HepG2 (cell line): ENCODE results near the gene STK38L. TPM values are rescaled to one million over a fixed set of nuclear protein-coding genes. Genes with fewer than 3 reads are reported as not detected.
A peak's percentile ranks its signal among the peaks of the same experiment; 100 is the strongest.

Experiments
- ATAC-seq: fragments of 200-7000 bp; cut with Tn5 transposase; 3 replicates; pipeline ENCODE4 v1.9.1; 2020; ENCODE audit warnings: mild to moderate bottlenecking, moderate library complexity
- BruUV-seq: library from RNA; stranded (reverse); fragments of 400-500 nt; replicated peaks from 2 replicates; lab custom pipeline; 2021; lab: Mats Ljungman, UMichigan
- CTCF ChIA-PET: fragments of 300-600 bp; formaldehyde crosslinking; extraction: SDS; loops from one replicate; lab custom pipeline; 2021; ENCODE audit warnings: low total read pairs, inconsistent platforms, low intra/inter-chr PET ratio; lab: Yijun Ruan, JAX
- POLR2A ChIA-PET: fragments of 350-600 bp; sonication (Branson Sonifier 250); formaldehyde crosslinking; loops from one replicate; lab custom pipeline; 2020; ENCODE audit warnings: antibody characterized with exemption, inconsistent platforms; lab: Yijun Ruan, JAX
- DNase-seq: peaks from one replicate; pipeline ENCODE4 v3.0.0-alpha.2; 2015; ENCODE audit warnings: low spot score
- FAIRE-seq: peaks from 3 replicates; lab custom pipeline; 2011; peaks lifted over from hg19 to GRCh38; lab: Jason Lieb, UNC
- H2AFZ ChIP-seq: one replicate; pipeline ENCODE4 v1.6.1; 2011; ENCODE audit warnings: low read length, inconsistent platforms
- H3K27ac ChIP-seq: fragments of 300-600 bp; 3 replicates; pipeline ENCODE4 v1.8.0; 2011; ENCODE audit warnings: mixed run types, mild to moderate bottlenecking, mixed read lengths, low read length, inconsistent platforms; ENCODE audit not compliant: insufficient read depth; ENCODE audit errors: extremely low read length
- H3K27me3 ChIP-seq, 2 experiments: fragments of 200-600 bp in 1 of 2; 2 replicates in 1 of 2; 3 replicates in 1 of 2; pipeline versions ENCODE4 v1.6.0 to v1.8.0; 2011; ENCODE audit warnings: low read length in 2 of 2, mild to moderate bottlenecking in 2 of 2, moderate library complexity in 2 of 2, inconsistent platforms in 1 of 2; ENCODE audit not compliant: insufficient read depth in 2 of 2, control insufficient read depth in 1 of 2
- H3K36me3 ChIP-seq, 2 experiments: fragments of 200-600 bp in 1 of 2; replicated peaks in 1 of 2; 2 replicates in 1 of 2; 3 replicates in 1 of 2; pipeline versions ENCODE4 v1.5.1 to v1.8.0; 2011; ENCODE audit warnings: low read length in 2 of 2, inconsistent platforms in 1 of 2; ENCODE audit not compliant: insufficient read depth in 2 of 2, control insufficient read depth in 1 of 2
- H3K4me1 ChIP-seq: 2 replicates; pipeline ENCODE4 v1.5.1; 2012; ENCODE audit warnings: low read length, inconsistent platforms; ENCODE audit not compliant: insufficient read depth
- H3K4me2 ChIP-seq: 2 replicates; pipeline ENCODE4 v1.6.0; 2011; ENCODE audit warnings: low read depth, low read length, inconsistent platforms
- H3K4me3 ChIP-seq, 3 experiments: fragments of 200-600 bp in 1 of 3; sonication (generic), shearing (Covaris generic) in 1 of 3; replicated peaks in 1 of 3; 2 replicates each; pipeline ENCODE4 v1.5.1; 2011 to 2016; ENCODE audit warnings: low read length in 3 of 3, inconsistent platforms in 2 of 3, low read depth in 2 of 3, mild to moderate bottlenecking in 2 of 3, control low read depth in 1 of 3, mixed read lengths in 1 of 3; ENCODE audit not compliant: insufficient read depth in 1 of 3
- H3K79me2 ChIP-seq: one replicate; pipeline ENCODE4 v1.6.1; 2011; ENCODE audit warnings: low read length, inconsistent platforms; ENCODE audit not compliant: insufficient read depth
- H3K9ac ChIP-seq: 2 replicates; pipeline ENCODE4 v1.6.0; 2011; ENCODE audit warnings: mild to moderate bottlenecking, low read depth, low read length, inconsistent platforms; ENCODE audit not compliant: insufficient read depth
- H3K9me3 ChIP-seq: 2 replicates; pipeline ENCODE4 v1.5.1; 2012; ENCODE audit warnings: mild to moderate bottlenecking, low read length
- H4K20me1 ChIP-seq: 2 replicates; pipeline ENCODE4 v1.6.0; 2011; ENCODE audit warnings: inconsistent platforms, mild to moderate bottlenecking, low read length, moderate library complexity; ENCODE audit not compliant: insufficient read depth
- MAFK ChIP-seq, 2 experiments: IDR thresholded peaks in 1 of 2; conservative IDR thresholded peaks in 1 of 2; 2 replicates each; pipeline ENCODE4 v1.6.1; 2011; ENCODE audit warnings: improper control_type of control experiment in 2 of 2, low read length in 2 of 2
- MEIS1 ChIP-seq: sonication (generic); formaldehyde crosslinking; IDR thresholded peaks from 2 replicates; pipeline ENCODE4 v1.9.0; 2021; ENCODE audit warnings: mild to moderate bottlenecking, missing genetic modification reagents, moderate library complexity, borderline replicate concordance
- NFE2 ChIP-seq: sonication (generic); formaldehyde crosslinking; IDR thresholded peaks from 2 replicates; pipeline ENCODE4 v1.4.0; 2020; ENCODE audit warnings: missing genetic modification reagents
- ZFYVE20 ChIP-seq: sonication (generic); formaldehyde crosslinking; IDR thresholded peaks from 2 replicates; pipeline ENCODE4 v1.8.0; 2023; ENCODE audit warnings: low read depth, mild to moderate bottlenecking, moderate library complexity, missing genetic modification reagents, borderline replicate concordance
- ZNF670 ChIP-seq: sonication (generic); formaldehyde crosslinking; IDR thresholded peaks from 2 replicates; pipeline ENCODE4 v1.8.0; 2022; ENCODE audit warnings: mild to moderate bottlenecking, missing genetic modification reagents, borderline replicate concordance
- WGBS: methylation state at CpG from one replicate; pipeline ENCODE4 v1.1.6; 2017; ENCODE audit warnings: low lambda C conversion rate; 5-methylcytosine and 5-hydroxymethylcytosine counted together
- in situ Hi-C: cut with HindIII; loops from 2 replicates; pipeline ENCODE4 v1.10.0; 2017; ENCODE audit warnings: low pct_unique_long_range_greater_than_20kb; ENCODE audit not compliant: extremely low pct_ligation_motif_present
- intact Hi-C: fragments of 100-400 bp; cut with micrococcal nuclease; formaldehyde crosslinking; loops from one replicate; pipeline ENCODE4 v1.10.0; 2022; ENCODE audit not compliant: unreplicated experiment
- polyA plus RNA-seq, 8 experiments: library from polyadenylated mRNA; depleted of rRNA in 3 of 8; stranded (reverse) in 7 of 8; unstranded in 1 of 8; fragments of >200 nt; fragmentation: Illumina TruSeq in 4 of 8; extraction: Trizol in 4 of 8; gene quantifications; 2 replicates each; pipeline versions ENCODE4 v1.2.1 to v1.2.3, GENCODE V29; 2011 to 2016; ENCODE audit warnings: low read depth in 4 of 8, missing spikeins in 1 of 8, mixed read lengths in 1 of 8; ENCODE audit not compliant: insufficient read depth in 1 of 8
- total RNA-seq, 5 experiments: library from RNA; depleted of rRNA; stranded (reverse); fragments of >200 nt; fragmentation: Illumina TruSeq; extraction: Trizol; gene quantifications; 2 replicates each; pipeline ENCODE4 v1.2.3, GENCODE V29; 2016; ENCODE audit warnings: low read depth in 1 of 5
- TF ChIP-seq, protein P1 (sequence below): sonication (generic); formaldehyde crosslinking; IDR thresholded peaks from 2 replicates; pipeline ENCODE4 v1.9.0; 2021; ENCODE audit warnings: missing genetic modification reagents, borderline replicate concordance
- TF ChIP-seq, protein P2 (sequence below): sonication (generic); formaldehyde crosslinking; IDR thresholded peaks from 2 replicates; pipeline ENCODE4 v1.5.1; 2020; ENCODE audit warnings: missing genetic modification reagents, mild to moderate bottlenecking, borderline replicate concordance

STK38L gene
- total and polyA plus RNA-seq, 2 of the 13 experiments (the other 11 are each of a cell fraction or from before 2014, with no cell fraction given): 6.1 to 26.4 TPM

DNA sequence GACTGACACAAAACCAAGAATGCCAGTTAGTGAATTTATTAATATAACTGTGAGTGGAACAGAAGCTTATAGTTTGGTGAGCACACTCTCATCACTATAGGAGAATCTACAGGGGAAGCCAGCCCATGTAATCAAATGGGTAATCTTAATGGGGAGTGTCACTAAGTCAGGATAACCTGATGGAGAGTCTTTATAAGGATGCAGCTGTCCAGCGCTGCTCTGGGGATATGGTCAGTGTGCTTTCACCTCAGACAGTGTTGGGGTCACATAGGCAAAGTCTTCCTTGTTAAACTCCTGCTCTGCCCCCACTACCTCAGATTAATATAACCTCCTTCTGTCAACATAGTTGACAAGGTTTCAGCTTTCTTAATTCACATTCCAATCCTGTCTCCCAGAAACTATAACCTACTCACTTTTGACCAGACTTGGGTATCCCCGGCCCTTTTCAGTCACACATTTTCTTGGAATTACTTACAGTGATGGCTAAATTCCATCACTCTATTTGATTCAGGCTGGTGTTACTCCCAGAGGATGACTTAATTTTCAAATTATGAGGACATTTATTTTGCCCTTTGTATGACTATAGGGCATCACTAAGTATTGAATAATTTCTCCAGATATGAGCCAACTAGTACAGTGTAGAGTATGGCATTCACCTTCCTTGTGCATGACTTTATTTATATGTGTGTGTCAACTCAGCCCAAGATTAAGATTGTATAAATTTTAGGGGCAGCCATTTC is 13.2 kb downstream of the STK38L start (continued):
- TF ChIP-seq ZFYVE20 (CRISPR knock-in tag) (no peak), NFE2 (CRISPR knock-in tag) (no peak), ZNF670 (CRISPR knock-in tag) (no peak)
- TF ChIP-seq, protein P1, sequence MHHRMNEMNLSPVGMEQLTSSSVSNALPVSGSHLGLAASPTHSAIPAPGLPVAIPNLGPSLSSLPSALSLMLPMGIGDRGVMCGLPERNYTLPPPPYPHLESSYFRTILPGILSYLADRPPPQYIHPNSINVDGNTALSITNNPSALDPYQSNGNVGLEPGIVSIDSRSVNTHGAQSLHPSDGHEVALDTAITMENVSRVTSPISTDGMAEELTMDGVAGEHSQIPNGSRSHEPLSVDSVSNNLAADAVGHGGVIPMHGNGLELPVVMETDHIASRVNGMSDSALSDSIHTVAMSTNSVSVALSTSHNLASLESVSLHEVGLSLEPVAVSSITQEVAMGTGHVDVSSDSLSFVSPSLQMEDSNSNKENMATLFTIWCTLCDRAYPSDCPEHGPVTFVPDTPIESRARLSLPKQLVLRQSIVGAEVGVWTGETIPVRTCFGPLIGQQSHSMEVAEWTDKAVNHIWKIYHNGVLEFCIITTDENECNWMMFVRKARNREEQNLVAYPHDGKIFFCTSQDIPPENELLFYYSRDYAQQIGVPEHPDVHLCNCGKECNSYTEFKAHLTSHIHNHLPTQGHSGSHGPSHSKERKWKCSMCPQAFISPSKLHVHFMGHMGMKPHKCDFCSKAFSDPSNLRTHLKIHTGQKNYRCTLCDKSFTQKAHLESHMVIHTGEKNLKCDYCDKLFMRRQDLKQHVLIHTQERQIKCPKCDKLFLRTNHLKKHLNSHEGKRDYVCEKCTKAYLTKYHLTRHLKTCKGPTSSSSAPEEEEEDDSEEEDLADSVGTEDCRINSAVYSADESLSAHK (CRISPR knock-in tag): no peak

DNA sequence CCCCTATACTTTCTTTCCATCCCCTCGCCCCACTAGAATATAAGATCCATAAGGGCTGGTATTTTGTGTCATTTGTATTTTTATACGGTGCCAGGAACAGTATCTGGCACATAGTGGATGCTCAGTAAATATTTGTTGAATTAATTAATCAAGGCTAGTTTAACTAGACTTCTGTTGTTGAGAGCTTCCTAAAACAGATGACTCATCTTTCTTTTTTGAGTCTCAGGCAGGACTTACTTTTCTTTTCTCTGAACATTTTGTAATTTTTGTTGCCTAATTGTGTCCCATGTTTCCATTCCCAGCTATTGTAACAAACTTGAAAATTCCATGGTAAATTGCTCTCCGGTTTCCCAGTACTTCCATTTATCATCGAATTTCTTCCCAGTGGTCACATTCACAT is 16.7 kb downstream of the STK38L start:
- no peak for DNase-seq
- H3K79me2 ChIP-seq: peaks cover under 1% of the 10 kb centered on the region
- no peak overlapping the region for H3K9ac ChIP-seq
- no peak overlapping the region for H3K27ac ChIP-seq
- no peak overlapping the region for H3K4me2 ChIP-seq
- TF ChIP-seq MAFK (conservative IDR thresholded peaks at IDR 0.05 in 1 of 2, IDR thresholded peaks at IDR 0.05 in 1 of 2; ENCODE audit: low read length in 2 of 2) (peak in 1 of 2 experiments; percentile 22; a peak in 1 of 4 replicates), MEIS1 (CRISPR knock-in tag) (no peak)
- TF ChIP-seq, protein P2, sequence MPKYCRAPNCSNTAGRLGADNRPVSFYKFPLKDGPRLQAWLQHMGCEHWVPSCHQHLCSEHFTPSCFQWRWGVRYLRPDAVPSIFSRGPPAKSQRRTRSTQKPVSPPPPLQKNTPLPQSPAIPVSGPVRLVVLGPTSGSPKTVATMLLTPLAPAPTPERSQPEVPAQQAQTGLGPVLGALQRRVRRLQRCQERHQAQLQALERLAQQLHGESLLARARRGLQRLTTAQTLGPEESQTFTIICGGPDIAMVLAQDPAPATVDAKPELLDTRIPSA (CRISPR knock-in tag): no peak
- TF ChIP-seq, all 625 proteins: peak for 1
- BruUV-seq: no TSS peak
- Histone ChIP-seq H3K36me3 (peaks cover 0 to 1% of the 10 kb centered on the region in 2 experiments; a peak in 2 of 5 replicates), H4K20me1 (no peaks in the 10 kb centered on the region), H3K4me1 (peaks cover 9% of the 10 kb centered on the region), H3K27me3 (no peaks in the 10 kb centered on the region), H3K9me3 (no peaks in the 10 kb centered on the region), H2AFZ (no peak overlapping the region), H3K4me3 (no peak overlapping the region)
- ATAC-seq (no peak), FAIRE-seq (no peak)
- in situ Hi-C loops: no loop called here
- intact Hi-C loops: no loop called here
- 88% methylated on average over 4 of the region's 4 CpGs for WGBS
- ChIA-PET CTCF (no interaction called here), POLR2A (no interaction called here)
